ENCODE data around the gene MOB3B.

GRCh38 chr9:27499451-27499850 is 30.2 kb downstream of the MOB3B start:
- TF ChIP-seq ZC3H10 (CRISPR knock-in tag; IDR thresholded peaks at IDR 0.05) (no peak), ZFP30 (CRISPR knock-in tag; IDR thresholded peaks at IDR 0.05) (no peak)

Data from SK-N-SH treated with all-trans-retinoic acid at 6 μM for 48 hours (cell line).